ENCODE results near the gene ASCC3.

Gene ASCC3

DNA sequence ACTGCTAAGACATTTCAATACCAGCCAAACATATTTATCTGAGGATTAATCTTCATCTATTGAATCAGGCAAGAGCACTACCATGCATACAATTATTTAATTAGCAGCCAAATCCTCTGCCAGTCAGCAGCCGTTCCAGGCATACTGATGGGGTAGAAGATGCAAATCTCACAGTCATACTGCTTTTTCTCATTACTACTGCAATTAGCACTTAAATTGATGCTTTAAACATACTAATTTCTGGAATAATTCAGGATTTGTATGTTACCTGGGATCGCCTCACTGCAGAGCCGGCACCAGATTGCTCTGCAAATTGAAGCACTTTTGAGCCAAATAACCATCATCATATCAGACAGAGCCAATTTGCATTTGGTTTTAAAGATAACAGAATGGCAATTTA is 366.5 kb downstream of the ASCC3 start:
- no peak for DNase-seq (ENCODE audit: low read depth)
- H3K4me3 ChIP-seq (ENCODE audit: low read depth, low read length), result no peak overlapping the region
- TF ChIP-seq, protein P1, sequence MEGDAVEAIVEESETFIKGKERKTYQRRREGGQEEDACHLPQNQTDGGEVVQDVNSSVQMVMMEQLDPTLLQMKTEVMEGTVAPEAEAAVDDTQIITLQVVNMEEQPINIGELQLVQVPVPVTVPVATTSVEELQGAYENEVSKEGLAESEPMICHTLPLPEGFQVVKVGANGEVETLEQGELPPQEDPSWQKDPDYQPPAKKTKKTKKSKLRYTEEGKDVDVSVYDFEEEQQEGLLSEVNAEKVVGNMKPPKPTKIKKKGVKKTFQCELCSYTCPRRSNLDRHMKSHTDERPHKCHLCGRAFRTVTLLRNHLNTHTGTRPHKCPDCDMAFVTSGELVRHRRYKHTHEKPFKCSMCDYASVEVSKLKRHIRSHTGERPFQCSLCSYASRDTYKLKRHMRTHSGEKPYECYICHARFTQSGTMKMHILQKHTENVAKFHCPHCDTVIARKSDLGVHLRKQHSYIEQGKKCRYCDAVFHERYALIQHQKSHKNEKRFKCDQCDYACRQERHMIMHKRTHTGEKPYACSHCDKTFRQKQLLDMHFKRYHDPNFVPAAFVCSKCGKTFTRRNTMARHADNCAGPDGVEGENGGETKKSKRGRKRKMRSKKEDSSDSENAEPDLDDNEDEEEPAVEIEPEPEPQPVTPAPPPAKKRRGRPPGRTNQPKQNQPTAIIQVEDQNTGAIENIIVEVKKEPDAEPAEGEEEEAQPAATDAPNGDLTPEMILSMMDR (IDR thresholded peaks at IDR 0.05; ENCODE audit: control insufficient read depth, extremely low read depth, insufficient read depth), result no peak

DNA sequence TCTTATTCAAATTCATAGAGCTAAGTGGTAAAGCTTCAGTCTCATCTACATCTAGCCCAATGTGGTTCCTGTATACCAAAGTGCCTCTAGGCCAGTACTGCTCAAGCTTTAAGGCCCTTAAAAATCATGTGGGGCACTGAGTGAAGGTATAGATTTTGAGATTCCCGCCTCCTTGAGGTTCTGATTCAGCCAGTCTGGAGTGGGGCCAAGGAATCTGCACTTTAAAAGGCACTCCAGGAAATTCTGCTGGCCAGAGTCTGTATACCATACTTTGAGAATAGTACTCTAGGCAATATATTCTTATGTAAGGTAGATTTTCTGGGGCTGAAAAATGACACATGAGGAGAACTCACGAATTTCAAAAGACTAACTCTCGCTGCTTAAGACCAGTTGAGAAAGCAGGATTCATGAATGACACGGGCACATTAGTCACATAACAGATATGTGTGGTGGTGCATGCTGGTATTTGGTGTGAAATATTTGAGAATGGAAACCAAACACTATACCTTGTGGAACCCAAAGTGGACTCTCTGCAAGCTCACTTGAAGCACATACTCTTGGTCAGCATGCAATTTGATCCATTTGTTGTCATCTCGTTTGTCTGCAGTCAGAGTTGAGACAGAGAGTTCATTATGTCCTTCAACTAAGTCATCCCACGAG is 368.8 kb downstream of the ASCC3 start:
- H3K4me3 ChIP-seq (ENCODE audit: low read depth, low read length), result no peak overlapping the region
- DNase-seq (ENCODE audit: low read depth), result no peak
- TF ChIP-seq, protein P1 (IDR thresholded peaks at IDR 0.05; ENCODE audit: control insufficient read depth, extremely low read depth, insufficient read depth), result no peak

DNA sequence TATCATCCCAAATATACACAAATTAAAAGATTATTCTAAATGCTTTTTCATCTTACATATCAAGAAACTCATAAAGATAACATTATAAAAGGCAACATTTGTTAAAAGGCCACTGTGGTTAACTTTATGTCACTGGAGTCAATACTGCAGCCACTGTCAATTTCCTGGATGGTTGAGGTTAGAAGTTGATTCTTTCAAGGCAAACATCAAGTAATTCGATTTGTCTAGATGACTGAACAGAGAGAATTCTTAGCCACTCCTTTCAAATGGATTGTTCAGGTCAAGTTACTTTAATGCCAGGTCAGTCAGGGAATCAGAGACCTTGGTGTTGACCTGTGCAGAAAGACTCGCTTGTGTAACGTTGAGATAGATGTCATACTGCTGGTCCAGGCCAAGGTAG is 372.0 kb downstream of the ASCC3 start:
- TF ChIP-seq, protein P1 (IDR thresholded peaks at IDR 0.05; ENCODE audit: control insufficient read depth, extremely low read depth, insufficient read depth), result no peak
- DNase-seq (ENCODE audit: low read depth), result no peak
- H3K4me3 ChIP-seq (ENCODE audit: low read depth, low read length), result no peak overlapping the region

DNA sequence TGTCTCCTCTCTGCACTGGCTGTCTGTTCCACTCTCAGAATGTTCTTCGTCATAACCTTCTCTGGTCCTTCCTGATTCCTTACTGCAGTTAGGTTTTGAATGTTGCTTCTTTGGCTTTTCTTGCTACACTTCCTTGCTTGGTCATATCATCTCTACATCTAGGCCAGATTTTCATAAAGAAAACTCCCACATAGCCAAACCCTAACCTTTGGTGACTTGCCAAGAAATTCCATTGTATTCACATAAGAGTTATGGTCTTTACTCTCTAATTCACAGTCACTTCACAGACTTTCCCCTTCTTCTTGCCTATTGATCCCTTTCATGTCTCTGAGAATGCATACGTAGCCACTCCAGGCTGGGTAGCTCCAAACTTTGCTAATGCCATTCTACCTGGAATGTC is 374.5 kb downstream of the ASCC3 start:
- no peak overlapping the region for H3K4me3 ChIP-seq (ENCODE audit: low read depth, low read length)
- no peak for DNase-seq (ENCODE audit: low read depth)
- TF ChIP-seq, protein P1 (IDR thresholded peaks at IDR 0.05; ENCODE audit: control insufficient read depth, extremely low read depth, insufficient read depth), result no peak

DNA sequence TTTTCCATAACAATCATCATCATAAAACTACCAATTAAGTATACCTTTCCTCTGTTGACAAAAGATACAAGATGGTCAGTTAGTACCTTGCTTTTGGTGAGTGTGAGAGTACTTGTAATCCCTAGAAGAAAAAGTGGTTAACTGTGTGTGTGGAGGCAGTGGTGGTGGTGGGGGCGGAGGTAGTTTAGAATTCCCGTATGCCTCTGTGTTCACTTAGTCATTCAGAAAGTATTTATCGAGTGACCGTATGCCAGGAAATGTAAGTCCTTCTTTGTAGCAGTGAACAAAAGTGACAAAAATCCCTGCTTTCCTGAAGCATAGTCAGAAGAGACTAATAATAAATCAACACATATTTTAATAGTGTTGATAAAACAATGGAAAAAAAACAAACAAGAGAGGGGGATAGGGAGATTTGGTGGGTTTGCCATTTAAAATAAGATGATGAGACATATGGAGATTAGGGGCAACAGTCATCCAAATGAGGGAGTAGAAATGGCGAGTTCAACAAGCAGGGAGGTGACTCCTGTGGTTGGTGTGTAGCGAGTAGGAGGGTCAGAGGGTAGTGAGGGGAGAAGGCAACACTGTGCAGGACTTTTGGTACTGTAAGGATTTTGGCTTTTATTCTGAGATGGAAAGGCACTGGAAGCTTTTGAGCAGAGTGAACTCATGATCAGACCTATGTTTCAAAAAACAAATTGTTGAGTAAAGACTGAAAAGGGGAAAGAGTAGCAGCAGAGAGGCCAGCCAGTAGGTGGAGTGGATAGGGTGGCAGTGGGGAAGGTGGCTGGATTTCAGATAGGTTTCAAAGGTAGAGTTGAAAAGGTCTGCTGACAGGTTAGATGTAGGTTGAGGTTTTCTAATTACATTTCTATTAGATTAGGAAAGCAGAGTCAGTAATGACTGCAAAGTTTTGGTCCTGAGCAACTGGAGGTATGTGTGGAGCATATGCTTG is 376.1 kb downstream of the ASCC3 start:
- no peak for DNase-seq (ENCODE audit: low read depth)
- TF ChIP-seq, protein P1 (IDR thresholded peaks at IDR 0.05; ENCODE audit: control insufficient read depth, extremely low read depth, insufficient read depth), result no peak
- H3K4me3 ChIP-seq (ENCODE audit: low read depth, low read length), result no peak overlapping the region

DNA sequence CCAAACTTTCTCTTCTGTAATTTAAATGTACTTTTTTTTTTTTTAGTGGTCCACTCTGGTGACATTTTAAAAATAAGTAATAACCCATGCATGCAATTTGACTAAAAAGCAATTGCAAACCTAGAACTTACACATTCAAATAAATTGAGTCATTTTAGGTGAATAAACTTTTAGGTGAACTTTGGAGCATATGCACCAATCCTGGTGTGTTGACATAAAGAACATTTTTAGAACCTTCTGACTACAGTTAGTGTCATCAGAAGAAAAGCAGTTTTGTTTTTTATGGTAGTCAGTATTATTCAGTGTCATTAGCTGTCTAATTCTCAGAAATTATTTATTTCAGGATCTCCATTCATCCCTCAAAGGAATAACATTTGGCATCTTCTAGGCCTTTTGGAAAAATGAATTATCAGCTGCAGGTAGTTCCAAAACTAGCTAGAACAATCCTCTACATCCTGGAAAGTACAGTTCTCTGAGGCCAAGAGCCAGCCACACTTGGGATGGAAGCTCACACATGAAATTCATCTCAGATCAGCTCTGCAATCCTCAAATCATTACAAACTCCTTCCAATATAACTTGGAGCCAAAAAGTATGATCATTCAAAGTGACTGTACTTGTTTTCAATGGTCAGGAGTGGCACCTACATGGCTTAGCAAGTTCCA is 378.0 kb downstream of the ASCC3 start:
- DNase-seq (ENCODE audit: low read depth), result no peak
- H3K4me3 ChIP-seq (ENCODE audit: low read depth, low read length), result no peak overlapping the region
- TF ChIP-seq, protein P1 (IDR thresholded peaks at IDR 0.05; ENCODE audit: control insufficient read depth, extremely low read depth, insufficient read depth), result no peak

All from LNCaP clone FGC (cell line).